Mucosa of rectum (tissue), 2 donors: Measurements from ENCODE around the gene MMP8.

ENCODE experiments used
- H3K27ac ChIP-seq, 2 donors: one replicate each; pipeline ENCODE4 v1.7.0; 2013; ENCODE audit warnings: inconsistent platforms in 2 of 2, low read depth in 2 of 2, low read length in 2 of 2
- H3K27me3 ChIP-seq, 2 donors: one replicate each; pipeline ENCODE4 v1.7.0; 2013; ENCODE audit warnings: low read length in 2 of 2; ENCODE audit not compliant: control insufficient read depth in 2 of 2, insufficient read depth in 2 of 2
- H3K36me3 ChIP-seq, 2 donors: one replicate each; pipeline ENCODE4 v1.7.0; 2013; ENCODE audit warnings: low read length in 2 of 2; ENCODE audit not compliant: control insufficient read depth in 2 of 2, insufficient read depth in 2 of 2
- H3K4me1 ChIP-seq, 2 donors: one replicate each; pipeline ENCODE4 v1.7.0; 2013; ENCODE audit warnings: low read length in 2 of 2, mild to moderate bottlenecking in 1 of 2; ENCODE audit not compliant: control insufficient read depth in 2 of 2, insufficient read depth in 2 of 2
- H3K4me3 ChIP-seq, 2 donors: one replicate each; pipeline ENCODE4 v1.7.0; 2013; ENCODE audit warnings: low read length in 2 of 2
- H3K9ac ChIP-seq, 2 donors: one replicate each; pipeline ENCODE4 v1.7.0; 2013; ENCODE audit warnings: low read length in 2 of 2, low read depth in 1 of 2, mild to moderate bottlenecking in 1 of 2
- H3K9me3 ChIP-seq, 2 donors: one replicate each; pipeline ENCODE4 v1.7.0; 2013; ENCODE audit warnings: low read length in 2 of 2; ENCODE audit not compliant: control insufficient read depth in 2 of 2
- donor health status: healthy.
- donor health status: Normal muscosa, but diverticular disease.

MMP8 gene

DNA sequence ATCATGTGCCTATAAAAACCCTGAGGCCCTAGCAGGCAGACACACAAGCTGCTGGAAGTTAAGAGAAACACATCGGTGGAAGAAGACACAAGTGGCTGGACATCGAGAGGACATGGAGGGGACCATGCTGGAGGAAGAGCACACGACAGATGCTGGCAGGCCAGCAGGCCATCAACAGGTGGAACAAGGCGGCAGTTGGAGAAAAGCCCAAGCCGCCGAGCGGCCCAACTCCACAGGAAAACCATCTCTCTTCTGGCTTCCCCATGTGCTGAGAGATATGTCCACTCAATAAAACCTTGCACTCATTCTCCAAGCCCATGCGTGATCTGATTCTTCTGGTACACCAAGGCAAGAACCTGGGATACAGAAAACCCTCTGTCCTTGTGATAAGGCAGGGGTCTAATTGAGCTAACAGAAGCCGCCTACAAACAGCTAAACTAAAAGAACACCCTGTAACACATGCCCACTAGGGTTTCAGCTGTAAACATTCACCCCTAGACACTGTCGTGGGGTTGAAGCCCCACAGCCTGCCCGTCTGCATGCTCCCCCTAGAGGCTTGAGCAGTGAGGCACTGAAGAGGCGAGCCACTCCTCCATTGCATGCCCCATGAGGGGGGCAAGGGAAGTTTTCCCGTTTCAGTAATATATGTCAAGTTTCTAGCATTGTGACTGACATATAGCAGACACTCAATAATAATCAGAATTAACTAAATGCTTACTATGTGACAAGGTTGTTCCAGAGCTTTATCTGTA is 60.6 kb downstream of the MMP8 start:
- Histone ChIP-seq H3K4me1 (no peaks in the 10 kb centered on the region), H3K27me3 (peaks cover 3% of the 10 kb centered on the region in 2 donors), H3K9me3 (no peaks in the 10 kb centered on the region), H3K4me3 (no peak overlapping the region), H3K36me3 (no peaks in the 10 kb centered on the region), H3K27ac (no peak overlapping the region), H3K9ac (no peak overlapping the region)

- Histone ChIP-seq H3K4me1 (no peaks in the 10 kb centered on the region), H3K27me3 (peaks cover 3 to 5% of the 10 kb centered on the region in 2 donors), H3K9me3 (no peaks in the 10 kb centered on the region), H3K36me3 (no peaks in the 10 kb centered on the region), H3K9ac (no peak overlapping the region), H3K4me3 (no peak overlapping the region), H3K27ac (no peak overlapping the region)
These were observed 62.1 kb downstream of the MMP8 start for GRCh38 chr11:102662607-102663006.
